ENCODE data around the gene SULT2B1. TPM values are rescaled to one million over a fixed set of nuclear protein-coding genes. Genes with fewer than 3 reads are reported as not detected.
"Not testable (repeated sequence)": the region's sequence is repeated elsewhere in the genome, so short reads cannot be mapped to it uniquely, and the experiment has no call there.

The SULT2B1 gene
- total and polyA plus RNA-seq, 5 experiments from 2014 or later: 0.18 TPM; not detected in 4

GRCh38 chr19:48533770-48534169, 18.2 kb upstream of the SULT2B1 start:
- no peaks in the 10 kb centered on the region for H3K4me1 Mint-ChIP-seq
- peaks cover 0 to 12% (median 5%) of the 10 kb centered on the region in 9 donors for H3K9me3 Mint-ChIP-seq
- no peak for ATAC-seq

DNA sequence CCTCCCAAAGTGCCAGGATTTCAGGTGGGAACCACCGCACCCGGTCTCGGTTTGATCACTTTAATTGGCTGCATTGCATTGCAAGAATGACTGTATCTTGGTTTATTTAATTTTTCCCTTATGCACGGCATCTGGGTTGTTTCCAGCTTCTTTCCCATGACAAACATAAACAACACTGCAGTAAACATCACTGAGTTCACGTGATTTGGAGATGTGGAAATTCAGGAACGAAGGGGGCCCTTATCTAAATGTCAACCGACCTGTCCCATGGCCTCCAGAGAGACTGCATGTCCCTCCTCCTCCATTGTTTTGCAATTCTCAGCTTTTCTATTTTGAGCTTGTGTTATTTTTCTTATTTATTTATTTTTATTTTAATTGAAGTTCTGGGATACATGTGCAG, 14.4 kb upstream of the SULT2B1 start:
- DNase-seq (no peak), ATAC-seq (no peak)
- no peak overlapping the region for H3K27ac Mint-ChIP-seq
- POLR2A ChIA-PET: no interaction called here
- H3K9me3 Mint-ChIP-seq: no peaks in the 10 kb centered on the region
- H3K4me1 Mint-ChIP-seq: peaks cover 0 to 2% (median 0%) of the 10 kb centered on the region in 4 donors
- H3K27me3 Mint-ChIP-seq: peaks cover 0 to 3% (median 1%) of the 10 kb centered on the region in 5 donors
- no peaks in the 10 kb centered on the region for H3K36me3 Mint-ChIP-seq
- no peak overlapping the region for H3K4me3 Mint-ChIP-seq

More at GRCh38 chr19:48533770-48534169, 18.2 kb upstream of the SULT2B1 start:
- DNase-seq: no peak
- peaks cover 0 to 9% (median 3%) of the 10 kb centered on the region in 5 donors for H3K27me3 Mint-ChIP-seq
- peaks cover 0 to 3% (median 3%) of the 10 kb centered on the region in 3 donors for H3K36me3 Mint-ChIP-seq
- no peak overlapping the region for H3K27ac Mint-ChIP-seq
- POLR2A ChIA-PET: interaction anchor here (0.7 kb wide), 1 partner anchor 942 kb away, joined by 4 read pairs; no protein-coding TSS in a partner anchor
- H3K4me3 Mint-ChIP-seq: no peak overlapping the region

DNA sequence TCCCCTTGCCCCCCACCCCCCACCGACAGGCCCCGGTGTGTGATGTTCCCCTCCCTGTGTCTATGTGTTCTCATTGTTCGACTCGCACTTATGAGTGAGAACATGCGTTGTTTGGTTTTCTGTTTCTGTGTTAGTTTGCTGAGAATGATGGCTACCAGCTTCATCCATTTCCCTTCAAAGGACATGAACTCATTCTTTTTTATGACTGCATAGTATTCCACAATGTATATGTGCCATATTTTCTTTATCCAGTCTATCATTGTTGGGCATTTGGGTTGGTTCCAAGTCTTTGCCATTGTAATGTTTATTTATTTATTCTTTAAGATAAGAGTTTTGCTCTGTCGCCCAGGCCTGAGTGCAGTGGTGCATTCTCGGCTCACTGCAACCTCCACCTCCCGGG, 13.9 kb upstream of the SULT2B1 start:
- DNase-seq, H3K27me3 Mint-ChIP-seq, POLR2A ChIA-PET, H3K9me3 Mint-ChIP-seq, H3K4me3 Mint-ChIP-seq, H3K36me3 Mint-ChIP-seq, H3K27ac Mint-ChIP-seq, H3K4me1 Mint-ChIP-seq, ATAC-seq: not testable (repeated sequence)

GRCh38 chr19:48539503-48540096, 12.4 kb upstream of the SULT2B1 start:
- Mint-ChIP-seq H3K4me1 (peaks cover 0 to 2% (median 0%) of the 10 kb centered on the region in 4 donors), H3K27me3 (peaks cover 0 to 3% (median 1%) of the 10 kb centered on the region in 5 donors), H3K36me3 (no peaks in the 10 kb centered on the region), H3K27ac (no peak overlapping the region), H3K4me3 (no peak overlapping the region), H3K9me3 (no peaks in the 10 kb centered on the region)
- no peak for ATAC-seq
- DNase-seq: no peak
- POLR2A ChIA-PET: interaction anchor here (0.6 to 0.7 kb wide), 4 partner anchors 14 to 1179 kb away, joined by 4 to 7 read pairs (median 4); no protein-coding TSS in a partner anchor

DNA sequence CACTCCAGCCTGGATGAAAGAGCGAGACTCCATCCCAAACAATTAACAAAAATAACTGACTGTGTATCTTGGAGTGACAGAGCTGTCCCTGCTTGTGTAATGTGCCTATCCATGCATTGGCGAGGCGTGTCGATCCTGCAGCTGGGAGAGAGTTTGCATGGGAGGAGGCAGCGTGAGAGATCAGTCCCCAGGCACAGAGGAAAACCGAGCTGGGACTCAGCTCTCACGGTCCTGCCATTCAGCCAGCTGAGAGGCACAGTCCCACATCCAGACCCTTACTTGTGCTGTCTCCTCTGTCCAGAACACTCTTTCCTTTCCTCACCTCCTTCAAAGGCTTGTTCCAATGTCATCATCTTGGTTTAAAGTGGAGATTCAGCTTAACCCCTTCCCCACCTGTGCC, 11.9 kb upstream of the SULT2B1 start:
- Mint-ChIP-seq H3K27me3 (peaks cover 0 to 3% (median 1%) of the 10 kb centered on the region in 5 donors), H3K36me3 (no peaks in the 10 kb centered on the region), H3K4me3 (no peak overlapping the region), H3K27ac (no peak overlapping the region), H3K4me1 (peaks cover 0 to 2% (median 0%) of the 10 kb centered on the region in 4 donors), H3K9me3 (no peaks in the 10 kb centered on the region)
- ATAC-seq: no peak
- POLR2A ChIA-PET: no interaction called here
- DNase-seq: no peak

DNA sequence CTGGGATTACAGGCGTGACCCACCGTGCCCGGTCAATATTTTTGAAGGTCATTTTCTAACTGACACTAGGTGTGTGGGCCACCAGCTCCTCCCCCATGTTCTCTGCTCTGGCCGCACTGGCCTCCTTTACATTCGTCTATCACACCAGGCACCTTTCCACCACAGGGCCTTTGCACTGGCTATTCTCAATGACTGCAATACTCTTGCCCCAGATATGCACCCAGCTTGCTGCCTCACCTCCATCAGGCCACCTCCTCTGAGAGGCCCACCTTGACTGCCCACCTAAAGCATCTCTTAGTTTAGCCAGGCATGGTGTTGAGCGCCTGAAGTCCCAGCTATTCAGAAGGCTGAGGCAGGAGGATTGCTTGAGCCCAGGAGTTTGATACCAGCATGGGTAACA, 10.2 kb upstream of the SULT2B1 start:
- ATAC-seq (no peak), DNase-seq (no peak)
- H3K27ac Mint-ChIP-seq: no peak overlapping the region
- POLR2A ChIA-PET: interaction anchor here (0.7 kb wide), 1 partner anchor 66 kb away, joined by 4 read pairs; no protein-coding TSS in a partner anchor
- H3K4me1 Mint-ChIP-seq: peaks cover 0 to 2% (median 0%) of the 10 kb centered on the region in 4 donors
- no peaks in the 10 kb centered on the region for H3K9me3 Mint-ChIP-seq
- H3K4me3 Mint-ChIP-seq: no peak overlapping the region
- H3K27me3 Mint-ChIP-seq: peaks cover 0 to 3% (median 0%) of the 10 kb centered on the region in 5 donors
- H3K36me3 Mint-ChIP-seq: no peaks in the 10 kb centered on the region

- Mint-ChIP-seq H3K9me3 (no peaks in the 10 kb centered on the region), H3K36me3 (no peaks in the 10 kb centered on the region), H3K4me1 (peaks cover 0 to 2% (median 0%) of the 10 kb centered on the region in 4 donors), H3K4me3 (no peak overlapping the region), H3K27me3 (peaks cover 0 to 1% (median 0%) of the 10 kb centered on the region in 5 donors), H3K27ac (no peak overlapping the region)
- DNase-seq (no peak), ATAC-seq (no peak)
- POLR2A ChIA-PET: no interaction called here
These were observed 8.8 kb upstream of the SULT2B1 start for GRCh38 chr19:48543121-48543710.

DNA sequence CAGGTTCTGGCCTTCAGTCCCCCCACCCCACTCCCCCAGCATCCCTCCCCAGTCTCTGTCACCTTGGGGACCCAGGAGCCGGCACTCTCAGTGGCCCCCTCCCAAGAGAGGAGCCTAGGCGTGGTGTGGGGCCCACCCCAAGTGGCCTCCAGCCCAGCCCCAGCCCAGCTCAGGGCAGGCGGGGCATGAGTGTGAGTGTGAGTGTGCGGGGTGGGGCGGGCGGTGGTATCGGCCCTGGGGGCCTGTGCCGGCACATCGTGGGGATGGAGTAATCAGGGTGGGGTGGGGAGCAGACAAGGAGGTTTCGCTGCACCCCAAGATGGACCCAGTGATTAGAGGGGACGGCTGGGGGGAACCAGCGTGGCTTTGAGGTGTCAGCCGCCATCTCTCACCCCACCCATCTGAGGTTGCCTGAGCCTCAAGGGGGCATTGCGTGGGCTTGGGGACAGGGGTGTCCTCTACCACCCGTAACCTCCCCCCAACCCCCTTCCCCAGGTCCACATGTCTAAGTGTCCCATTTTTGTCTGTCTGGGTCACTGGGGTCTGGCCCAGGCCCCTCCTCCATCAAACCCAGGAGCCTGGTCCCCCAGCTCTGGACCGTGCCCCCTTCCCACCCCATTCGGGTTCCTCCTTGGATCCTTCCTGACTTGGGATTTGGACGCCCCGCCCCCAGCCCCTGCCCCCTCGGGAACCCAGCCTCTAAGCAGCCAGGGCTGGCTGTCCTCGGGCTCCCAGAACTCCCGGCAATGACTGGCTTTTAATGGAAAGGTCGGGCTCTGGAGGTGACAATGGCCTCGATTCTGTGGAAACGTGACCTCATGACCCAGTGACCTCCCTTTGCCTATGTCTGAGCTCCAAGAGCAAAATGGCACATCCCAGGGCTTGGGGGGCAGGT, 6.9 kb upstream of the SULT2B1 start:
- Mint-ChIP-seq H3K27ac (no peak overlapping the region), H3K9me3 (no peaks in the 10 kb centered on the region), H3K36me3 (no peaks in the 10 kb centered on the region), H3K4me1 (peaks cover 0 to 2% (median 0%) of the 10 kb centered on the region in 4 donors), H3K4me3 (no peak overlapping the region), H3K27me3 (peaks cover 0 to 1% (median 0%) of the 10 kb centered on the region in 5 donors)
- POLR2A ChIA-PET: no interaction called here
- ATAC-seq (no peak), DNase-seq (no peak)

DNA sequence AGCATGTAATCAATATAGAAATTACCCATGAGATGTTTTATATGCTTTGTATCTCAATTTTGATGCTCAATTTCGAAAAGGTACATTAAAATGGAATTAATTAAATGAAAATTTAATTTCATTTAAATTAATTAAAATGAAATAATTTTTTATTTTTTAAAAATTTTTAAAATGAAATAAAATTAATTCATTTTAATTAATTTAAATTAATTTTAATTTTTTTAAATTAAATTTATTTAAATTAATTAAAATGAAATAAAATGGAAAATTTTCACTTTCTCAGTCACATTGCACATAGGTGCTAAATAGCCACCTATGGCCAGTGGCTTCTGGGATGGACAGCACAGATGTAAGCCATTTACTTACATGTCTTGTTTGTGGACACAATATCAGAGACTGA, 4.2 kb upstream of the SULT2B1 start:
- H3K36me3 Mint-ChIP-seq: no peaks in the 10 kb centered on the region
- POLR2A ChIA-PET: no interaction called here
- no peaks in the 10 kb centered on the region for H3K9me3 Mint-ChIP-seq
- no peaks in the 10 kb centered on the region for H3K4me1 Mint-ChIP-seq
- H3K4me3 Mint-ChIP-seq: no peak overlapping the region
- no peak for ATAC-seq
- H3K27me3 Mint-ChIP-seq: peaks cover 0 to 7% (median 1%) of the 10 kb centered on the region in 5 donors
- no peak for DNase-seq
- H3K27ac Mint-ChIP-seq: no peak overlapping the region

- no peak for ATAC-seq
- no peak overlapping the region for H3K27ac Mint-ChIP-seq
These were observed 3.6 kb upstream of the SULT2B1 start for GRCh38 chr19:48548253-48548911.

DNA sequence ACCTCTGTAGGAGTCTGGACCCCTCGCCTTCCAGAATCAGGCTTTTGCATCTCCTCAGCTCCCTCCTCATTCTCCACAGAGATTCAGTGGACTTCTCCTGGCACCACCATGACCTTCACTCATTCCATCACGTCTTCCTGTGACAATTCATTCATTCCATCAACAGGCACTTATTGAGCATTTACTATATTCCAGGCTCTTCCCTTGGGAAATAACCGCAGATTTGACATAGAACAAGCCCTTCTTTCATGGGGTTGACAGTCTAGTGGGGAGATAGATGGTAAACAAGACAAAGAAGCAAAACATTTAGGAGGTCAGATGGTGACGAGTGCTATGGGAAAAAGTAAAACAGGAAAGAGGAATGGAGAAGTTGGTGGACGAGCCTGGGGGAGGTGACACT, 2.6 kb upstream of the SULT2B1 start:
- POLR2A ChIA-PET: no interaction called here
- DNase-seq: no peak
- no peaks in the 10 kb centered on the region for H3K9me3 Mint-ChIP-seq

More at GRCh38 chr19:48548253-48548911, 3.6 kb upstream of the SULT2B1 start:
- POLR2A ChIA-PET: no interaction called here
- no peak overlapping the region for H3K4me3 Mint-ChIP-seq
- H3K36me3 Mint-ChIP-seq: no peaks in the 10 kb centered on the region
- peaks cover 0 to 7% (median 1%) of the 10 kb centered on the region in 5 donors for H3K27me3 Mint-ChIP-seq
- no peaks in the 10 kb centered on the region for H3K9me3 Mint-ChIP-seq
- no peaks in the 10 kb centered on the region for H3K4me1 Mint-ChIP-seq
- DNase-seq: no peak

More for the DNA sequence above, 2.6 kb upstream of the SULT2B1 start:
- H3K36me3 Mint-ChIP-seq: no peaks in the 10 kb centered on the region
- H3K27ac Mint-ChIP-seq: no peak overlapping the region
- H3K27me3 Mint-ChIP-seq: peaks cover 0 to 8% (median 1%) of the 10 kb centered on the region in 5 donors
- H3K4me3 Mint-ChIP-seq: no peak overlapping the region
- no peak for ATAC-seq
- H3K4me1 Mint-ChIP-seq: no peaks in the 10 kb centered on the region

All from naive thymus-derived CD8-positive, alpha-beta T cell (primary cell).